Breast epithelium (tissue), 3 donors: Measurements from ENCODE around the gene RALGPS1.

Experiments
- CTCF ChIP-seq, 3 donors: fragments of 450-650 bp; IDR thresholded peaks; one replicate each; pipeline ENCODE4 v1.5.1; 2016 to 2017; ENCODE audit warnings: antibody characterized with exemption in 3 of 3, mild to moderate bottlenecking in 3 of 3, moderate library complexity in 3 of 3
- POLR2A ChIP-seq: fragments of 450-650 bp; IDR thresholded peaks from one replicate; pipeline ENCODE4 v1.6.1; 2016; ENCODE audit warnings: antibody characterized with exemption, mild to moderate bottlenecking, moderate library complexity
- POLR2AphosphoS5 ChIP-seq, 3 donors: sonication (generic); formaldehyde crosslinking; IDR thresholded peaks; one replicate each; pipeline ENCODE4 v1.6.1; 2017; ENCODE audit warnings: antibody characterized with exemption in 3 of 3

DNA sequence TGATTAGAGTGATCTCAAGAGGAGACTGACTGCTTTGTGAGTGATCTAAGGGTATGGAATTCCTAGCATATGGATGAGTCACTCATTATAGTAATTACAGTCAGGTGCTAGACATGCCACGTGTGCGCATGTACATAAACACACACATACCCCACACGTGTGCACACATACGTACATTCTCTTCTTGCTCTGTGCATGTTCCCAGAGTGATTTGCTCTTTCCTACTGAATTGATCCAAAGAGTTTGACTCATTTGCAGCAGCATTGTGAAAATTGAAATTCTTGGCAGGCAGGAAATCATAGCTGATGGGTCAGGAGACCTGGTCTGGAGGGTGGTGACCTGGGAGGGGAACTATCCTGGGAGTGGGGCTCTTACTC is 144.1 kb downstream of the RALGPS1 start:
- TF ChIP-seq CTCF (IDR thresholded peaks at IDR 0.05), result no peak
- TF ChIP-seq POLR2AphosphoS5 (IDR thresholded peaks at IDR 0.05), result no peak
- no peak for TF ChIP-seq POLR2A
